Measurements from ENCODE around the gene RNASE11.
"Not testable (repeated sequence)": the region's sequence is repeated elsewhere in the genome, so short reads cannot be mapped to it uniquely, and the experiment has no call there.

The RNASE11 gene

GRCh38 chr14:20587489-20588154 is at the start of gene RNASE11:
TSS of gene RNASE11 (minus strand) at chr14:20588001.
- DNase-seq: no peak

GRCh38 chr14:20632831-20633691 is 45.3 kb upstream of the RNASE11 start:
- DNase-seq: peak; percentile 63 to 82

- DNase-seq: no peak
Observed at GRCh38 chr14:20632448-20632830, 44.6 kb upstream of the RNASE11 start.

DNA sequence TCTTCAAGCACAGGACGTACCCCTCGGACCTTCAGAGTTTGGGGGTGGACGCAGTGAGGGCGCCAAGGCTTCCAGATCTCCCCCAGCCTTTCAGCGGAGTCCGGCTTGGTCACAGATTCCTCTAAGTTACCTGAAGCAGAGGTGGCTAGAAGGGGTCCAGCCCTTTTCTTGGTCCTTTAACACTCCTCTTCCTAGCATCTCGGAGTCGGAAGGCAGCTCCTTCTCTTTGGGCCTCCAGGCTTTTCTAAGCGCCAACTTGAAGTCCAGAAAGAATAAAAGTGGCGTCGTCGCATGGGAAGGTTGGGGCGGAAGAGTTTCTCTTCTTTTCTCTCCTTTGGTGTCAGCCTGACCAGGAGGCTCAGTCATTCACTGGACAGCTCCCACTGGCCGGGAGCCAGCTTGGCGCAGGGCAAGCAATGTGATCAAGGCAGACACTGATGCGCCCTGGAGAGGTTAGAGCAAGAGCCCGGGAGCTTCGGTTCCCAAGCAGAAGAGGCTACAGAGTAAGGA is 44.1 kb upstream of the RNASE11 start:
- no peak for DNase-seq

- DNase-seq: peak; percentile 48 to 75
Observed at GRCh38 chr14:20631023-20631879, 43.5 kb upstream of the RNASE11 start.

DNA sequence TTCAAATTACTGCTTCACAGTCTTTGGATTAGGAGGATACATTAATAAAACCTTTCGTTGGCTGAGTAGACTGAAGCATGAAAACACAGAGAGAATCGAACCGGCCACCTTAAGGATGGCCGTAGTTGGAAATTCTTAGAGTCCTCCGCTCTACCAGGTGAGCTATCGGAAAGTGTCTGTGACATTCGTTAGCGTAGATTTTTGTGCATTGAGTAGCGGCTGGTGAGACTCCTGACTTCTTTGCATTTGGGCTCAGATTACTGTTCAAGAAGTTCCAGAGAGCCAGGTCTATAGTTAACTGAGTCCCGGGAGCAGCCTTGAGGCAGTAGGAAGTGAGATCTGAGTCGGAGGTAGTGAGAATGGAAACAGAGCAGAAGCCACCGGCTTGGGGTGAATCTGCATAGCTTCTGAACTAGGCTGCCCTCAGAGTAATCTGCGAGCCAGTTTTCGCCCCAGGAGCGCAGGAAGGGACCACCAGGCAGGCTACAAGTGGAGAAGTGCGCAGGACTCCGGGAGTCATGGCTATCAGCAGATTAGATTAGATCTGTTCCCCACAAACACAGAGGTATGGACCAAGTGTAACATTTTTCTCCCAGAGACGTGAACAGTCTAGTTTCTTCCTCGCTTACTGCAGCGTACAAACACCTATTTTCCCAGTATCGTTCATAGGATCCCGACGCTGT is 42.7 kb upstream of the RNASE11 start:
- peak; percentile 47 to 65 for DNase-seq

- no peak for DNase-seq
Observed at GRCh38 chr14:20628063-20628854, 40.5 kb upstream of the RNASE11 start.

DNA sequence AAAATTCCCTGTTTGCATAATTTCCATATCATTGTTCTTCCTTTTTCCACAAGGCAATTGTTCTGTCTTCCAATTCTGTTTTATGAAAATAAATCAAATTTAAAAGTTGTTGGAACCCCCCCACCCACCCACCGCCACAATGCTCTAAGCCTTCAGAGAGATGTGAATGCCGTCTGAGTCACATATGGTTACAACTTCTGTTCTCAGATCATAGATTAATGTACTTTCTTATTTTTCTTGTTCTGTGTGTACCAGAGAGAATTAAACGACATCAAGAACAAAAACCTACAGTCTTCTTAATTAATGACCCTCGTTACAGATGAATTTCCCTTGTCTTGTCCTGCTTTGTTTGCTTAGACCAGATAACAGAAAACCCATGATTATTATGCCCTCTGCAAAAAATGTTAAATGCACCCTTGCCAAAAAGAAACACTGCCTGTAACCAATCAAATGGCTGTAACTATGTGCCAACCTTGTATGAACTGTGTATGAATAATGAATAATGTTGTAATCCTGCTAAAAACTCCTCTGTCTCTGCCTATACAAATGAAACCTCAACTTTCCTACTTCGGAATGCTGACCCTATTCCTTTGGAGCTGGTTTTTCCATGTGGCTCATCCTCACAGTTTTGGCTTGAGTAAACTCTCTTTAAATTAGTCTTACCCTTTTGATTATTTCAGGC is 39.7 kb upstream of the RNASE11 start:
- DNase-seq: no peak

- no peak for DNase-seq
Observed at GRCh38 chr14:20626274-20626673, 38.5 kb upstream of the RNASE11 start.

DNA sequence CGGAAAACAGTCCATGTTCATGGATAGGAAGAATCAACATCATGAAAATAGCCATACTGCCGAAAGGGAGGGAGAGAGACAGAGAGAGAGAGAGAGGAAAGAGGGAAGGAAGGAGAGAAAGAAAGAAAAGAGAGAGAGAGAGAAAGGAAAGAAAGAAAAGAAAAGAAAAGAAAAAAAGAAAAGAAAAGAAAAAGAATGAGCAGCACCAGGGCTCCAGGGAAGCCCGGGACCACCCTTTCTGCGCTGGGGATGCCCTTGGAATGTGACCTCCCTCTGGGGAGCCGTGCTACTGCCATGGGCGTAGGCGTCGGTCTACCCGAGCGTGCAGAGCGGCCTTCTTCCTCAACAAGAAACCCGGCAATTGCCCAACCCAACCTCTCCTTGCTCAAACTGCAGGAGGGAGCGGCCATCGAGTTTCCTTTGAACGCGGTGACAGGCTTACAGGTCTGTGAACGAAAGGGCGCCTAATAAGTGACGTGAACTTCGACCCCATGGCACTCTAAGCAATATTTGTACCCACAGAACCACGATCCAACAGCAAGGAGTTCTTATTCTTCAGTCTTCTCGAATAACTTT is 36.8 kb upstream of the RNASE11 start:
- peak; percentile 61 to 69 for DNase-seq

GRCh38 chr14:20623798-20624197 is 36.0 kb upstream of the RNASE11 start:
- DNase-seq: peak in 1 of 2 donors; percentile 21

GRCh38 chr14:20622816-20623291 is 35.1 kb upstream of the RNASE11 start:
- DNase-seq: no peak

- DNase-seq: no peak
Observed at GRCh38 chr14:20620798-20621478, 33.1 kb upstream of the RNASE11 start.

GRCh38 chr14:20619688-20620087 is 31.9 kb upstream of the RNASE11 start:
- DNase-seq: not testable (repeated sequence)

- no peak for DNase-seq
Observed at GRCh38 chr14:20618271-20618749, 30.5 kb upstream of the RNASE11 start.

DNA sequence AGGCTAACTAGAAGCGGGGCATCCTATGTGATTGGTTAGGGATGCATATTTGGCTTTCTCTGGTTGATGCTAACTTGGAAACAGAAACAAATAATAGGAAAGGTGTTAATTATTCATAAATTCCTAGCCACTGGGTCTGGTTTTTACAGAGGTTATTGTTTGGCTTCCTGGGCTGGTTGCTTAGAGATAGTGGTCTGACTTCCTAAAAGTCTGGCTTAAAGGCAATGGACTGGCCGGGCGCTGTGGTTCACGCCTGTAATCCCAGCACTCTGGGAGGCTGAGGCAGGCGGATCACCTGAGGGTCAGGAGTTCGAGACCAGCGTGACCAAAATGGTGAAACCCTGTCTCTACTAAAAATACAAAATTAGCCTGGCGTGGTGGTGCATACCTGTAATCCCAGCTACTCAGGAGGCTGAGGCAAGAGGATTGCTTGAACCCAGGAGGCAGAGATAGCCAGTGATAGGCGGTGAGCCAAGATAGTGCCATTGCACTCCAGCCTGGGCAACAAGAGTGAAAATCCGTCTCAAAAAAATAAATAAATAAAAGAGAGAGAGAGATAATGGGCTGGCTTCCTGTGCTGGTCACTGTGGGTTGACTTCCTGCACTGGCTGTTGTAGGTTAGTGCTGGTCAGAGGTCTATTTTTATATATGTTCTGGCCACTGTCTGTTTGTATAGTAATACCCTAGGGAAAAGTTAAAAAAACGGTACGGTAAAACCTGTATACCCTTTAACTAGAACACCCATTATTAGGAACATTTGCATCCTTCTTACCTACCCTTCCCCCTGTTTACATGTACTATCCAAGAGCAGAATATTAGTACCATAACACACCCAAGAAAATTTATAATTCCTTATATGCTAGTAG is 29.6 kb upstream of the RNASE11 start:
- DNase-seq: no peak

DNA sequence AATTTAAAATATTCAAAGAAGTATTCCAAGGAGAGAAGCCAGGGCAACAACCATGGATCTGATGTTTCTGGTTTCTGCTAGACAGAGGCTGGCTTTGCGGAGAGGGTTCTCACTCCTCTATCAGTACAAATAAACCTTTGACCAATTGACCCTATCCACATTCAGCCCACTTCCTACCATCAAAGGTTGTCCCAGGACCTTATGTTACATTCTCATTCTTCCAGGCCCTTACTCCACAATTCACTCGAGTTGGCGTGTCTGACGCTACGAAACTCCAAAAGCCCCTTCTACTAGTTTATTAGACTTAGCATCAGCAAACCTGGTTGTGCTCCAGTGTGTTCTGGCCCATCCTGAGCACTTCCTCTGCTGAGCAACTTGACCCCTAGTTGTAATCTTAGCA is 28.2 kb upstream of the RNASE11 start:
- no peak for DNase-seq

DNA sequence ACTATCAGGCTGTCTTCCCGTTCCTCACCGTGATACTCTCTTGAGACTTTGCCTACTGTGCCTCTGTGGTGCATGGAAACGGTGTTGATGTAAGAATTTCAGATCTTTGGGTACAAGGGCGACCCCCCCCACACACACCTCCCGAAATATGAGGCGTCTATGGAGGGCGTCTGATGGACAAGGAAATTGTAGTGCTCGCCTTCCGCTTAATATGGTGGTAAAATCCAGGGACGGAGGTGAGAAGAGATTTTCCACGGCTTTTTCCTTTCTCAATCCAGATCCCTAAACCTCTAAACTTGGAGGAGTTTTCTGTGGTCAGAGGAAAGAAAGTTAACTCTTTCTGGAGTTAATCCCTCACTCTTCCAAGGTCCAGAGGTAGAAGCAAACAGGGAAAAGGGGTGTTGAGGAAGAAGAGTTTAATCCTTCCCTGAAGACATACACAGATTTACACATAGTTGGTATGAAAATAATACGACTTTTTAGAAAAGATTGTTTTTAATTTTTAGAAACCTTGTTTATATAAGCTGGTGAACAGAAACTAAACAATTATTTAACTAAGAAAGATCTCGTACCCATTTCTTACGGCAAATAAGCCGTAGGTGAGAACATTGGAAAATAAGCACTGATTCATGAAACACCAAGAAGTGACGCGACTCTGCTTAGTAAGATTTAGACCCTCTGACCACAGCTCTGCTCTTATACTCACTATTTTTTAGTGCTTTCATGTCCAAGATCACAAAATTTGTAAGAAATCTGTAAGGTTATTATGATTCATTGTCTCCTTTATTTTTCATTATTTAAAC is 26.4 kb upstream of the RNASE11 start:
- DNase-seq: peak in 1 of 2 donors; percentile 39

All from CD4-positive, alpha-beta T cell treated with Interleukin-1 beta for 1 hour (primary cell).